ENCODE data around the gene USP34. TPM values are rescaled to one million over a fixed set of nuclear protein-coding genes. Genes with fewer than 3 reads are reported as not detected.

Gene USP34
- total and polyA plus RNA-seq, 2 experiments from 2014 or later: 81.8 to 157 TPM

- Mint-ChIP-seq H3K27me3 (ENCODE audit: insufficient read depth, low read depth, poor library complexity) (peaks cover 2% of the 10 kb centered on the region), H3K36me3 (ENCODE audit: low read depth) (peaks cover 31% of the 10 kb centered on the region), H3K27ac (no peak overlapping the region), H3K4me1 (no peaks in the 10 kb centered on the region), H3K9me3 (no peaks in the 10 kb centered on the region), H3K4me3 (no peak overlapping the region)
- Histone ChIP-seq H3F3A (replicated peaks; ENCODE audit: low read depth) (no peaks in the 10 kb centered on the region), H2AFZ (no peak overlapping the region), H3K36me3 (ENCODE audit: insufficient read depth) (peaks cover 15% of the 10 kb centered on the region; the same call in 1 of the 2 replicates), H3K4me2 (no peak overlapping the region), H4K20me1 (replicated peaks; ENCODE audit: insufficient read depth) (no peaks in the 10 kb centered on the region), H3K9me2 (ENCODE audit: insufficient read depth) (no peaks in the 10 kb centered on the region), H3K27ac (ENCODE audit: low read depth) (no peak overlapping the region), H3K27me3 (ENCODE audit: insufficient read depth) (no peaks in the 10 kb centered on the region), H3K79me2 (replicated peaks; ENCODE audit: insufficient read depth) (no peaks in the 10 kb centered on the region), H3K4me3 (no peak overlapping the region), H3K4me1 (ENCODE audit: insufficient read depth) (no peaks in the 10 kb centered on the region)
- TF ChIP-seq JUNB (IDR thresholded peaks at IDR 0.05; ENCODE audit: unreplicated experiment) (no peak), ZNF462 (CRISPR knock-in tag; IDR thresholded peaks at IDR 0.05) (no peak)
- ATAC-seq (no peak), DNase-seq (ENCODE audit: low spot score) (no peak)
These were observed 218.9 kb downstream of the USP34 start for GRCh38 chr2:61252031-61252430.

- no peak overlapping the region for H3K4me2 ChIP-seq
- Mint-ChIP-seq H3K4me3 (no peak overlapping the region), H3K4me1 (no peaks in the 10 kb centered on the region), H3K27me3 (ENCODE audit: insufficient read depth, low read depth, poor library complexity) (peaks cover 2% of the 10 kb centered on the region), H3K27ac (no peak overlapping the region; the same call in 1 of the 2 replicates), H3K36me3 (ENCODE audit: low read depth) (peaks cover 30% of the 10 kb centered on the region), H3K9me3 (no peaks in the 10 kb centered on the region)
- H3K36me3 ChIP-seq (ENCODE audit: insufficient read depth): peaks cover 10% of the 10 kb centered on the region; the same call in 1 of the 2 replicates
- H3F3A ChIP-seq (replicated peaks; ENCODE audit: low read depth): no peaks in the 10 kb centered on the region
- H4K20me1 ChIP-seq (replicated peaks; ENCODE audit: insufficient read depth): no peaks in the 10 kb centered on the region
- ATAC-seq (no peak), DNase-seq (ENCODE audit: low spot score) (no peak)
- H3K79me2 ChIP-seq (replicated peaks; ENCODE audit: insufficient read depth): no peaks in the 10 kb centered on the region
- no peaks in the 10 kb centered on the region for H3K9me2 ChIP-seq (ENCODE audit: insufficient read depth)
- no peak overlapping the region for H2AFZ ChIP-seq
- H3K27ac ChIP-seq (ENCODE audit: low read depth): no peak overlapping the region
- H3K4me3 ChIP-seq: no peak overlapping the region
- no peaks in the 10 kb centered on the region for H3K4me1 ChIP-seq (ENCODE audit: insufficient read depth)
- H3K27me3 ChIP-seq (ENCODE audit: insufficient read depth): no peaks in the 10 kb centered on the region
- TF ChIP-seq CREB1 (CRISPR knock-in tag; IDR thresholded peaks at IDR 0.05; ENCODE audit: low read depth) (no peak), EZH2phosphoT487 (IDR thresholded peaks at IDR 0.05; ENCODE audit: unreplicated experiment) (no peak), NANOG (IDR thresholded peaks at IDR 0.05; ENCODE audit: borderline replicate concordance) (no peak), REST (IDR thresholded peaks at IDR 0.05; ENCODE audit: unreplicated experiment) (no peak), STAT1 (IDR thresholded peaks at IDR 0.05; ENCODE audit: unreplicated experiment) (no peak), ZNF331 (CRISPR knock-in tag; IDR thresholded peaks at IDR 0.05; ENCODE audit: low read depth) (no peak), JUNB (IDR thresholded peaks at IDR 0.05; ENCODE audit: unreplicated experiment) (no peak), EZH2 (IDR thresholded peaks at IDR 0.05; ENCODE audit: low read depth, unreplicated experiment) (no peak), CTCF (conservative IDR thresholded peaks at IDR 0.05; ENCODE audit: low read depth in 2 of 2) (no peak)
These were observed 221.3 kb downstream of the USP34 start for GRCh38 chr2:61249521-61250071.
